GM13976 (cell line): ENCODE results near the gene SBSN.

Experiments
- DNase-seq: peaks from one replicate; pipeline ENCODE4 v3.0.0; 2012; ENCODE audit warnings: low spot score
- in situ Hi-C: fragments of 300-500 bp; cut with MboI; formaldehyde crosslinking; loops from one replicate; pipeline ENCODE4 v1.12.0; 2022; ENCODE audit warnings: low sequenced_read_pairs, mixed read lengths, inconsistent platforms; ENCODE audit not compliant: unreplicated experiment
- TF ChIP-seq, protein P1 (sequence below): IDR thresholded peaks from 2 replicates; pipeline ENCODE4 v1.5.1; 2012; ENCODE audit warnings: borderline replicate concordance, mild to moderate bottlenecking; ENCODE audit not compliant: insufficient read depth; ENCODE audit errors: extremely low read depth, missing control alignments, control extremely low read depth

SBSN gene

DNA sequence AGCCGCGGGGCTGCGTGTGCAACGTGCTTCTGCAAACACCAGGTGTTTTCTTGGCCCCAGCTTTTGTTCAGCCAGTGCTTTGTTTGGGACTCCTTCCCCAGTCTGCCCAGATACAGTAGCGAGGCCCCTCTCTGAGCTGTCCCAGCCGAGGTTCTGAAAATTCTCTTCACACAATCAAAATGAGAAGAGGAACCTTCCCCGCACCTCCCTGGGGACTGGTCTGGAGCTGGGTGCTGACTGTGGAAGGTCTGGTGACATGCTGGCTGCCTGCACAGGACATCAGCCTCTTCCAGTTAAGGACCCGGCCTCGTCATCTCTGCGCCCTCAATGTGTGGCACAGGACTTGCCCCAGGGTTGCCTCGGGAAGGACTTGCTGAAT is 31.2 kb upstream of the SBSN start:
- in situ Hi-C loops: no loop called here
- peak; percentile 78 for DNase-seq
- TF ChIP-seq, protein P1, sequence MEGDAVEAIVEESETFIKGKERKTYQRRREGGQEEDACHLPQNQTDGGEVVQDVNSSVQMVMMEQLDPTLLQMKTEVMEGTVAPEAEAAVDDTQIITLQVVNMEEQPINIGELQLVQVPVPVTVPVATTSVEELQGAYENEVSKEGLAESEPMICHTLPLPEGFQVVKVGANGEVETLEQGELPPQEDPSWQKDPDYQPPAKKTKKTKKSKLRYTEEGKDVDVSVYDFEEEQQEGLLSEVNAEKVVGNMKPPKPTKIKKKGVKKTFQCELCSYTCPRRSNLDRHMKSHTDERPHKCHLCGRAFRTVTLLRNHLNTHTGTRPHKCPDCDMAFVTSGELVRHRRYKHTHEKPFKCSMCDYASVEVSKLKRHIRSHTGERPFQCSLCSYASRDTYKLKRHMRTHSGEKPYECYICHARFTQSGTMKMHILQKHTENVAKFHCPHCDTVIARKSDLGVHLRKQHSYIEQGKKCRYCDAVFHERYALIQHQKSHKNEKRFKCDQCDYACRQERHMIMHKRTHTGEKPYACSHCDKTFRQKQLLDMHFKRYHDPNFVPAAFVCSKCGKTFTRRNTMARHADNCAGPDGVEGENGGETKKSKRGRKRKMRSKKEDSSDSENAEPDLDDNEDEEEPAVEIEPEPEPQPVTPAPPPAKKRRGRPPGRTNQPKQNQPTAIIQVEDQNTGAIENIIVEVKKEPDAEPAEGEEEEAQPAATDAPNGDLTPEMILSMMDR: no peak

DNA sequence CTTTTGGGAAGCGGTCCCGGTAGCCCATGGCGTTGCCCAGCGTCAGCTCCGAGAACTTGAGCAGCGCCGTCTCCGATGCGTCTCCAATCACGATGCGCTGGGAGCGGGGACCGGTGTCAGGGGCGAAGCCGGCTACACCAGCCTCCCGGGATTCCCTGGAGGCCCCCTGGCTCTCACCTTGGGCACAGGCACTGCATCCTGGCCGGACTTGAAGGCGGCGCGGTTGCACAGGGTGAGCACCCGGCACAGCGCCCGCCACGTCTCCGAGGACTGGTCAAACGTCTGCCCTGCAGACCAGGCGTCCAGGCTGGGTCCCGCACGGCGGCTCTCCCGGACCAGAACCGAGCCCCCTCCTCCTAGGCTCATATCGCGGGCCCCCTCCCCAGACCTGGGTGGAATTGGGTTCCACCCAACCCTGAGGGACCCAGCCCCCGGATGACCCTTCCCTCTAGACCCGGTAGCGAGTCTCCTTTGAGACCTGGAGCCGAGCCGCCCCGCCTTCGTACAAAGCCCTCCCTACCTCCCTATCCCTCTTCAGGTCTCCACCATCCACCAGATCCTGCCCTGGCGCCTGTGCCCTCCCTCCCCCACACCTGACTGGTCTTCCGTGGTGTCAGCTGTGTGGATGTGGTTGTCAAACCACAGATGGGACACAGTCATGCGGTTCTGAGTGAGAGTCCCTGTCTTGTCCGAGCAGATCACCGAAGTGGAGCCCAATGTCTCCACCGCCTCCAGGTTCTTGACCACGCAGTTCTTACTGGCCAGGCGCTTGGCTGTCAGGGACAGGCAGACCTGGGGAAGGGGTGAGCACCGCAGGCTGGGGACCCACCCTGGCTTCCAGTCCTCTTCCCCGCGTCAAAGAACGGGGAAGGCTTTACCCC is 30.5 kb upstream of the SBSN start:
- in situ Hi-C loops: no loop called here
- DNase-seq: no peak
- TF ChIP-seq, protein P1: no peak

DNA sequence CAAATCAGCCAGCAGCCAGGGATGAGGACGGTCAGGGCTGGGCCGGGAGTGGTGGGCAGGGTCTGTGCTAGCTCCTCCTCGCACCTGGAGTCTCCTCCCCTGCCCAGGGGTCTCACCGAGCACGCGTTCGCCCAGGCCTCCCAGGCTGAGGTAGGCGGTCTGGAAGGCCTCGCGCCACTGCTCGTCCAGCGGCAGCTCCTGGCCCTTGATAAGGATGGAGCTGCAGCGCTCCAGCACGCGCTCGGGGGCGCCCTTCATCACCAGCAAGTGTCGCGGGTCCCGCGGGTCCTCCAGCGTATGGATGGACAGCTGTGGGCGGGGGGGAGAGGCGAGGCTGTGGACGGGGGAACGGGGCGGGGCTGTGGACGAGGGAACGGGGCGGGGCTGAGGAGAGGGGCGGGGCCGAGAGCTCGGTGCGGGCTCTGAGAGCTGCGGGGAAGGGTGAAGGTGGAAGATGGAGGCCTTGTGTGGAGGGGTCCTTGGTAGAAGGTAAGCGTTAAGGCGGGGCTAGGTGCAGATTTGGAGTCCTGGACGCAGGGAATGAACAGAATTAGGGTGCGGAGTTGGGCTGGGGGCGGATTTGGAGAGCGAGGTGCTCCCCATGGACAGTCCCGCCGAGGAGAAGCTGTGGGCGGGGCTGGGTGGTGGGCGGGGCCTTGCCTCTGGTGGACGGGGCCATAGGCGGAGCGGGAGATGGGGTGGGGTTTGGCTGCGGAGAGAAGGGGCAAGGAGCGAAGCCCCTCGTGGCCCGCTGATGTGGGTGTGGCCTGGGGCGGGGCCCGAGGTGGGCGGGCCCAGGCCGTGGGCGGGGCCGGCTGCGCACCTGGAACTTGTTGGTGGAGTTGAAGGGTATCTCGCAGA is 29.7 kb upstream of the SBSN start:
- DNase-seq: peak; percentile 78

DNA sequence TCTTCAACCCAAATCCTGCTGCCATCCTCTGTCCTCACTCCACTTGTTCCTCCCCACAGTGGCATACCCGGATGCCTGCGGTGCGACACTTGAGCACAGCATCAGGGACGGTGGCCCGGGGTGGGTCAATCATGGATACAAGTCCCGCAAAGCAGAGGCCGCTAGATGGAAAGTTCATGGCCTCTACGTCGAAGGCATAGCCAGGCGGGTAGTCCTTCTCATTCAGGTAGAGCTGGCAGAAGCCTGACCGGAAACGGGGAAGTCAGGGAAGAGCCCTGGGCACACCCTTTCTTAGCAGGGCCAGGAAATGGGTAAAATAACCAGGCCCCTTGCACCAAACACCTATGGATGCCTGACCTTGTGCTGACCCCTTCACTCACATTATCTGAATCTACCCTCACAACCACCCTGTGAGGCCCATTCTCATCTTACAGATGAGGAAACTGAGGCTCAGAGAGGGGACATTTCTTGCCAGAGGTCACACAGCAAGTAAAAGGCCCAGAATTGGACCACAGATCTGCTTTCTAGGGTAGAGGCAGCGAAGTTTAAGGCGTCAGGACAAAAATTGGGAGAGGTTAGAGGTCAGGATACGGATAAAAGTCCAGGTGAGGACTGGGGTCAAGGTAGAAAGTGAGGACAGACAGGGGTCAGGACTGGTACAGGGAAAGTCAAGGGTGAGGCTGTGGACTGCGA is 28.9 kb upstream of the SBSN start:
- DNase-seq: no peak
- in situ Hi-C loops: no loop called here
- TF ChIP-seq, protein P1: no peak

More for the DNA sequence above, 29.7 kb upstream of the SBSN start:
- in situ Hi-C loops: no loop called here
- TF ChIP-seq, protein P1: no peak

DNA sequence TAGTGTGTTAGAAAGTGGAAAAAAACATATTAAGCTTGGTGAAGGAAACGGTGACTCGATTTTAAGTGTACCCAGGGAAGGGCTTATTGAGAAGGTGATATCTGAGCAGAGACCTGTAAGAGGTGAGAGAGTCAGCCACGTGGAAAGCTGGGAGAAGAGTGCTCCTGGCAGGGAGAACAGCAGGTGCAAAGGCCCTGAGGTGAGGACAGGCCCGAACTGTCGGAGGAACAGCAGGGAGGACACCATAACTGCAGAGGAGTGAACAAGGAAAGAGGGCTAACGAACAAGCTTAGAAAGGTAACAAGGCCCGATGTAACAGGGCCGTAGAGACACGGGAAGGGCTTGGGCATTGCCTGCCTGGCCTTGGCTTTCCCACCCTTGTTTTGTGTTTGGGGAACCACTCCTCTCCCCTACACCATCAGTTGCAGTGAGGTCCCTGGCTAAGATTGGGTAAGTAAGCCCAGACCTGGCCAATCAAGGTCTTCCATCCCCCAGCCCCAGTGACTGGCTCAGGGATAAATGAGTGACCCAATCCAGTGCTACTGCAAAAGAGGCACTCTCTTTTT is 28.0 kb upstream of the SBSN start:
- TF ChIP-seq, protein P1: no peak
- DNase-seq: no peak
- in situ Hi-C loops: no loop called here
